ENCODE measurements around the gene TH. TPM values are rescaled to one million over a fixed set of nuclear protein-coding genes. Genes with fewer than 3 reads are reported as not detected.

TH gene
- total and polyA plus RNA-seq, 2 experiments from 2014 or later = 0.34 TPM; not detected in 1

DNA sequence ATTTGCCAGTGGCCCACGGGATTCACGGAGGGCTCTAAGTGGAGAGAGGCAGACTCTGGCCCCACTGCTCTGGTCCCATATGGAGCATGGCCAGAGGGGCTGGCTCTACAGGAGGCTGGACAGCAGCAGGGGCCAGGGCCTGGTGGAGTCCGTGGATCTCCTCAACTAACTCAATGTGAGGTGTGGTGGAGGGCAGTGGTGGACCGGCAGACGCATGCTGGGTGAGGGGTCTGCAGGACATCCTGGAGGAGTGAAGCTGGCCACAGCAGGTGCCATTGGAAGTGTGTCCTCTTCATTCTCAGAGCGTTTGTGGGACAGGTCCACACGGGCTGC, 48.0 kb downstream of the TH start (continued):
- TF ChIP-seq, protein P1, sequence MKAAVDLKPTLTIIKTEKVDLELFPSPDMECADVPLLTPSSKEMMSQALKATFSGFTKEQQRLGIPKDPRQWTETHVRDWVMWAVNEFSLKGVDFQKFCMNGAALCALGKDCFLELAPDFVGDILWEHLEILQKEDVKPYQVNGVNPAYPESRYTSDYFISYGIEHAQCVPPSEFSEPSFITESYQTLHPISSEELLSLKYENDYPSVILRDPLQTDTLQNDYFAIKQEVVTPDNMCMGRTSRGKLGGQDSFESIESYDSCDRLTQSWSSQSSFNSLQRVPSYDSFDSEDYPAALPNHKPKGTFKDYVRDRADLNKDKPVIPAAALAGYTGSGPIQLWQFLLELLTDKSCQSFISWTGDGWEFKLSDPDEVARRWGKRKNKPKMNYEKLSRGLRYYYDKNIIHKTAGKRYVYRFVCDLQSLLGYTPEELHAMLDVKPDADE (IDR thresholded peaks at IDR 0.05) = no peak
- TF ChIP-seq CREB1 (CRISPR knock-in tag; IDR thresholded peaks at IDR 0.05; ENCODE audit: low read depth) (no peak), STAT1 (IDR thresholded peaks at IDR 0.05; ENCODE audit: unreplicated experiment) (no peak)

DNA sequence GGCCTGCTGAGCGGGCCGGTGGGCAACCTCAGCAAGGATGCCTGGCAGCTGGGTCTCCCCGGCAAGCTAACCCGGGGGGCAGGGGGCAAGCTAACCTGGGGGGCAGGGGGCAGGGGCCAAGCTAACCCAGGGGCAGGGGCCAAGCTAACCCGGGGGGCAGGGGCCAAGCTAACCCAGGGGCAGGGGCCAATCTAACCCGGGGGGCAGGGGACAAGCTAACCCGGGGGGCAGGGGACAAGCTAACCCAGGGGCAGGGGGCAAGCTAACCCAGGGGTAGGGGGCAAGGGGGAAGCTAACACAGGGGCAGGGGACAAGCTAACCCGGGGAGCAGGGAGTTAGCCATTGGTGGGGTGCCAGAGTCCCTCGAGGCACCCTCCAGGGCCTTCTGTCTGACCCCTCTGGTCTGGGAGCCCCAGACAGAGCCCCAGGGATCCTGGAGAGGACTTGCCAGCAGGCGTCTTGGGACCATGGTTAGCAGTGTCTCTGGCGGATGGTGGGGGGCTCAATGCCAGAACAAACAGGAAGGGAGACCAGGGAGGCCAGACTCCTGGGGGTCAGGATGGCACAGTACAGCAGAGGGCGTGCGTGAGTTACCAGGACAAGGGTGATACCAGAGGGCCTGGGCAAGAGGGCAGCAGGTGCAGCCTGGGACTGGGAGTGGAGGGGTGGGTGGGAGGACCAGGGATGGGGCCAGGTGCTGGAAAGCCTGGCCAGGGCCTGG, 48.5 kb downstream of the TH start:
- Histone ChIP-seq H3K36me3 (ENCODE audit: insufficient read depth) (no peaks in the 10 kb centered on the region), H3K4me1 (ENCODE audit: insufficient read depth) (no peaks in the 10 kb centered on the region; the same call in 1 of the 2 replicates), H3K4me2 (no peak overlapping the region), H3K4me3 (no peak overlapping the region), H3K9me2 (ENCODE audit: insufficient read depth) (no peaks in the 10 kb centered on the region), H3F3A (replicated peaks; ENCODE audit: low read depth) (no peaks in the 10 kb centered on the region), H3K79me2 (replicated peaks; ENCODE audit: insufficient read depth) (no peaks in the 10 kb centered on the region), H4K20me1 (replicated peaks; ENCODE audit: insufficient read depth) (no peaks in the 10 kb centered on the region), H2AFZ (no peak overlapping the region), H3K27me3 (ENCODE audit: insufficient read depth) (no peaks in the 10 kb centered on the region), H3K27ac (ENCODE audit: low read depth) (no peak overlapping the region)
- DNase-seq (ENCODE audit: low spot score) (no peak), ATAC-seq (no peak; the same call in 2 of the 3 replicates)
- peaks cover 10% of the 10 kb centered on the region for H3K27me3 Mint-ChIP-seq (ENCODE audit: insufficient read depth, low read depth, poor library complexity)
- peaks cover 4% of the 10 kb centered on the region; the same call in 1 of the 3 replicates for H3K4me1 Mint-ChIP-seq
- no peaks in the 10 kb centered on the region for H3K36me3 Mint-ChIP-seq (ENCODE audit: low read depth)
- no peak overlapping the region for H3K4me3 Mint-ChIP-seq
- no peak overlapping the region for H3K27ac Mint-ChIP-seq
- TF ChIP-seq ZNF114 (CRISPR knock-in tag; IDR thresholded peaks at IDR 0.05) (no peak), CREB1 (CRISPR knock-in tag; IDR thresholded peaks at IDR 0.05; ENCODE audit: low read depth) (no peak), JUNB (IDR thresholded peaks at IDR 0.05; ENCODE audit: unreplicated experiment) (no peak)
- TF ChIP-seq, protein P2, sequence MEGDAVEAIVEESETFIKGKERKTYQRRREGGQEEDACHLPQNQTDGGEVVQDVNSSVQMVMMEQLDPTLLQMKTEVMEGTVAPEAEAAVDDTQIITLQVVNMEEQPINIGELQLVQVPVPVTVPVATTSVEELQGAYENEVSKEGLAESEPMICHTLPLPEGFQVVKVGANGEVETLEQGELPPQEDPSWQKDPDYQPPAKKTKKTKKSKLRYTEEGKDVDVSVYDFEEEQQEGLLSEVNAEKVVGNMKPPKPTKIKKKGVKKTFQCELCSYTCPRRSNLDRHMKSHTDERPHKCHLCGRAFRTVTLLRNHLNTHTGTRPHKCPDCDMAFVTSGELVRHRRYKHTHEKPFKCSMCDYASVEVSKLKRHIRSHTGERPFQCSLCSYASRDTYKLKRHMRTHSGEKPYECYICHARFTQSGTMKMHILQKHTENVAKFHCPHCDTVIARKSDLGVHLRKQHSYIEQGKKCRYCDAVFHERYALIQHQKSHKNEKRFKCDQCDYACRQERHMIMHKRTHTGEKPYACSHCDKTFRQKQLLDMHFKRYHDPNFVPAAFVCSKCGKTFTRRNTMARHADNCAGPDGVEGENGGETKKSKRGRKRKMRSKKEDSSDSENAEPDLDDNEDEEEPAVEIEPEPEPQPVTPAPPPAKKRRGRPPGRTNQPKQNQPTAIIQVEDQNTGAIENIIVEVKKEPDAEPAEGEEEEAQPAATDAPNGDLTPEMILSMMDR (conservative IDR thresholded peaks at IDR 0.05; ENCODE audit: low read depth in 2 of 2) = peak in 1 of 2 experiments; percentile 37; a peak in 2 of 4 replicates
- H3K9me3 Mint-ChIP-seq = no peaks in the 10 kb centered on the region; the same call in 1 of the 3 replicates

DNA sequence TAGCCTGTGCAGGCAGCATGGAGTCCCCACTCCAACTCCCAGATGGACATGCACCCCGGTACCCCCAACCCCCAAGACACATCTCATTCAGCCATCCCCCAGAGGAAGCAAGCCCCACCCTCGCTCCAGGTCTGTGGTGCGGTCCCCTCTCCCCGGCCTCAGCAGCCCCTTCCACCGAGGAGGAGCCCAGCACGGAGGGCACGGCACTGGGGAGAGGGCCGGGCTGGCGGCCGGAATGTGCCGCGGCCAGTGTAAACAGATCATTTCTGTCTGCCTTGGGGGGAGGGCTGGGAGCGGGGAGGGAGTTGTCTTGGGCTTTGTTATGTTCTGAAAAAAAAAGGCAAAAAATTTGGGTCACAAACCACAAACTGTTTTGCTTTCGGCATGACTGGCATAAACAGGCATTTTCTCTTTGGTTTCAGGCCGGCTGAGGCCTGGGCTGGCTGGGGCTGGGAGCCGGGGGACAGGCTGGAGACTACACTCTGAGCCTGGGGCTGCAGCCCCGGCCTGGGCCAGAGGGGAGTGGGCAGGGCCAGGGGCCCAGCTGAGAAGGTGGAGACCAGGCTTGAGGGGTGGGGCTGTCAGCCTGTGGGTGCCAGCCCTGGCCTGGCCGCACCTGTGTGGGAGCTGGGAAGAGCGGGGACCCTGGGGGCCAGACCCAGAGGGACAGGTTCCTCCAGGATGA, 49.3 kb downstream of the TH start:
- Histone ChIP-seq H3K27me3 (ENCODE audit: insufficient read depth) (no peaks in the 10 kb centered on the region), H3K9me2 (ENCODE audit: insufficient read depth) (no peaks in the 10 kb centered on the region), H3K4me1 (ENCODE audit: insufficient read depth) (no peaks in the 10 kb centered on the region; the same call in 1 of the 2 replicates), H3K27ac (ENCODE audit: low read depth) (no peak overlapping the region), H4K20me1 (replicated peaks; ENCODE audit: insufficient read depth) (no peaks in the 10 kb centered on the region), H3K79me2 (replicated peaks; ENCODE audit: insufficient read depth) (no peaks in the 10 kb centered on the region), H3K4me2 (no peak overlapping the region), H3K4me3 (no peak overlapping the region), H3K36me3 (ENCODE audit: insufficient read depth) (no peaks in the 10 kb centered on the region), H2AFZ (no peak overlapping the region), H3F3A (replicated peaks; ENCODE audit: low read depth) (no peaks in the 10 kb centered on the region)
- Mint-ChIP-seq H3K27ac (no peak overlapping the region), H3K36me3 (ENCODE audit: low read depth) (peaks cover 2% of the 10 kb centered on the region), H3K4me3 (no peak overlapping the region), H3K27me3 (ENCODE audit: insufficient read depth, low read depth, poor library complexity) (peaks cover 10% of the 10 kb centered on the region), H3K4me1 (peaks cover 4% of the 10 kb centered on the region; the same call in 1 of the 3 replicates), H3K9me3 (peaks cover 6% of the 10 kb centered on the region)
- TF ChIP-seq, protein P2 (conservative IDR thresholded peaks at IDR 0.05; ENCODE audit: low read depth in 2 of 2) = no peak
- TF ChIP-seq NANOG (IDR thresholded peaks at IDR 0.05; ENCODE audit: borderline replicate concordance) = no peak
- no peak for TF ChIP-seq CREB1 (CRISPR knock-in tag; IDR thresholded peaks at IDR 0.05; ENCODE audit: low read depth)
- TF ChIP-seq, protein P1 (IDR thresholded peaks at IDR 0.05) = no peak
- TF ChIP-seq EZH2 (IDR thresholded peaks at IDR 0.05; ENCODE audit: low read depth, unreplicated experiment) = no peak
- no peak for DNase-seq (ENCODE audit: low spot score)
- ATAC-seq = peak; percentile 79

Measured in GM23338 (cell line).